Left lung (tissue), 10 donors: ENCODE measurements around the gene ACER3. TPM values are rescaled to one million over a fixed set of nuclear protein-coding genes. Genes with fewer than 3 reads are reported as not detected.
A peak's percentile ranks its signal among the peaks of the same experiment; 100 is the strongest.

Experiments used
- ATAC-seq: fragments of 200-7000 bp; cut with Tn5 transposase; one replicate; pipeline ENCODE4 v1.9.1; 2020; ENCODE audit warnings: moderate library complexity
- DNase-seq, 4 donors: peaks; one replicate each; pipeline ENCODE4 v3.0.0-alpha.2; 2013 to 2020
- H3K27ac ChIP-seq, 2 donors: fragments of 200-600 bp; sonication (generic) in 1 of 2; one replicate each; pipeline versions ENCODE4 v1.5.0 to v1.8.0; 2020 to 2021
- H3K27me3 ChIP-seq, 2 donors: fragments of 200-600 bp; sonication (generic) in 1 of 2; one replicate each; pipeline versions ENCODE4 v1.5.0 to v1.8.0; 2020 to 2021
- H3K36me3 ChIP-seq, 2 donors: fragments of 200-600 bp; sonication (generic) in 1 of 2; one replicate each; pipeline versions ENCODE4 v1.5.0 to v1.8.0; 2020 to 2021
- H3K4me1 ChIP-seq, 2 donors: fragments of 200-600 bp; one replicate each; pipeline ENCODE4 v1.8.0; 2021
- H3K4me3 ChIP-seq, 2 donors: fragments of 200-600 bp; sonication (generic) in 1 of 2; one replicate each; pipeline versions ENCODE4 v1.5.0 to v1.8.0; 2020 to 2021; ENCODE audit warnings: mild to moderate bottlenecking in 1 of 2
- H3K9me3 ChIP-seq, 2 donors: fragments of 200-600 bp; sonication (generic) in 1 of 2; one replicate each; pipeline versions ENCODE4 v1.5.0 to v1.8.0; 2020 to 2021
- intact Hi-C, 2 donors: fragments of 100-400 bp; cut with DNase I; formaldehyde crosslinking; loops; one replicate each; pipeline versions ENCODE4 v1.11.2 to v1.14.2; 2022
- polyA plus RNA-seq, 6 donors: library from polyadenylated mRNA; unstranded; fragments of 120-200 nt; gene quantifications; one replicate each; pipeline ENCODE4 v1.2.1, GENCODE V29; 2013; ENCODE audit not compliant: insufficient read length in 6 of 6
- total RNA-seq, 2 donors: library from RNA; stranded (reverse); fragmentation: NEBNext Ultra II Directional; extraction: Animal tissue kit (Norgen Biotek cat#: 25700); gene quantifications; one replicate each; pipeline ENCODE4 v1.2.1, GENCODE V29; 2021
- TF ChIP-seq, protein P1 (sequence below), 2 donors: fragments of 200-600 bp; sonication (generic) in 1 of 2; IDR thresholded peaks; one replicate each; pipeline versions ENCODE4 v1.5.0 to v1.8.0; 2021; ENCODE audit warnings: antibody characterized with exemption in 2 of 2
- donor health status: DM: no; HTN: yes; CAD: no.
- donor health status: DM: no; HTN: no; CAD: no.

ACER3 gene
- total and polyA plus RNA-seq, 8 donors: 17.5 to 46.5 (median 24.6) TPM

GRCh38 chr11:77064648-77065217, 204.0 kb downstream of the ACER3 start:
- H3K27ac ChIP-seq: no peak overlapping the region
- no peak overlapping the region for H3K4me3 ChIP-seq
- H3K4me1 ChIP-seq: peaks cover 0 to 12% of the 10 kb centered on the region in 2 donors
- TF ChIP-seq, protein P1, sequence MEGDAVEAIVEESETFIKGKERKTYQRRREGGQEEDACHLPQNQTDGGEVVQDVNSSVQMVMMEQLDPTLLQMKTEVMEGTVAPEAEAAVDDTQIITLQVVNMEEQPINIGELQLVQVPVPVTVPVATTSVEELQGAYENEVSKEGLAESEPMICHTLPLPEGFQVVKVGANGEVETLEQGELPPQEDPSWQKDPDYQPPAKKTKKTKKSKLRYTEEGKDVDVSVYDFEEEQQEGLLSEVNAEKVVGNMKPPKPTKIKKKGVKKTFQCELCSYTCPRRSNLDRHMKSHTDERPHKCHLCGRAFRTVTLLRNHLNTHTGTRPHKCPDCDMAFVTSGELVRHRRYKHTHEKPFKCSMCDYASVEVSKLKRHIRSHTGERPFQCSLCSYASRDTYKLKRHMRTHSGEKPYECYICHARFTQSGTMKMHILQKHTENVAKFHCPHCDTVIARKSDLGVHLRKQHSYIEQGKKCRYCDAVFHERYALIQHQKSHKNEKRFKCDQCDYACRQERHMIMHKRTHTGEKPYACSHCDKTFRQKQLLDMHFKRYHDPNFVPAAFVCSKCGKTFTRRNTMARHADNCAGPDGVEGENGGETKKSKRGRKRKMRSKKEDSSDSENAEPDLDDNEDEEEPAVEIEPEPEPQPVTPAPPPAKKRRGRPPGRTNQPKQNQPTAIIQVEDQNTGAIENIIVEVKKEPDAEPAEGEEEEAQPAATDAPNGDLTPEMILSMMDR (IDR thresholded peaks at IDR 0.05): no peak
- intact Hi-C loops: no loop called here
- no peaks in the 10 kb centered on the region for H3K36me3 ChIP-seq
- H3K27me3 ChIP-seq: peaks cover 0 to 5% of the 10 kb centered on the region in 2 donors
- DNase-seq (no peak), ATAC-seq (no peak)
- H3K9me3 ChIP-seq: no peaks in the 10 kb centered on the region

GRCh38 chr11:77065878-77066228, 205.1 kb downstream of the ACER3 start:
- Histone ChIP-seq H3K27me3 (peaks cover 0 to 5% of the 10 kb centered on the region in 2 donors), H3K4me1 (peaks cover 0 to 12% of the 10 kb centered on the region in 2 donors), H3K27ac (peak overlapping the region; percentile 76 to 77), H3K9me3 (no peaks in the 10 kb centered on the region), H3K36me3 (no peaks in the 10 kb centered on the region), H3K4me3 (peak overlapping the region; percentile 67 to 70)
- intact Hi-C loops: no loop called here
- ATAC-seq: peak; percentile 1
- TF ChIP-seq, protein P1 (IDR thresholded peaks at IDR 0.05): no peak
- DNase-seq: peak in 1 of 4 donors; percentile 63

DNA sequence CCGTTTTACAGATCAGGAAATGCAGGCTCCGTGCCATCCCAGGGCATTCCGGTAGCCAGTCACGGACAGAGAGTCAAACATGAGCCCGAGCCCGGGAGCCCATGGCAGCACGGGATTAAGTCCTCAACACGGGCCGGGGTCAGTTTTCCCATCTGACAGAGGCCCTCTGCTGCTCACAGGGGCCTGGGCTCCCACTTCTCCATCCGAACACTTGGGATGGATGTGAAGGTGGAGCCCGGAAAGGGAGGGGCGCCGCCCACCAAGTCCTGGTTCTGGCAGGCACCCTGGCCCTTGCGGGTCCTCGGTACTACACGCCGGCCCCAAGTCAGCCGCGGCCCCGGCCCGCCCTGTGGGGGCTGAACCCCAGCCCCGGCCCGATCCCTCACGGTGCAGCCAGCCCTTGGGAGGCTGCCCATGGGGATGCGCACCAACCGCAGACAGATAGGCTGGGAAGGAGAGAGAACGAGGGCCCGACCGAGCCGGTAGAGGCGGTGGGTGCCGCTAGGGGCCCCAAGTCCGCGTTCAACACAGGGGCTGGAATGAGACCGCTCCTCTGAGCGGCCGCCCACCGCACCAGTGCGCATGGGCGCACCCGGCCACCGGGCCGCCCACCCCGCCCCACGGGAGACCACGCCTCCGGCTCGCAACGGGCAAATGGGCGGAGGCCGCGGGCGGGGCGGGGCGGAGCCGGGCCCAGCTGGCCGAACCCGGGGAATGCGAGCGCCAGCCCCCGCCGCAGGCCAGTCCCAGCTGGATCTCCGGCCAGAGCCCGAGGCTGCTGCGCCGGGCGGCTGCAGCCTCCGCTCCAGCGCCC, 205.7 kb downstream of the ACER3 start, which contains the start of gene CAPN5:
TSS of gene CAPN5 (plus strand) at position 743 of the 814 bp plus-strand sequence. CDS start 17,916 bp downstream, outside the sequence.
- peaks cover 0 to 12% of the 10 kb centered on the region in 2 donors for H3K4me1 ChIP-seq
- intact Hi-C loops: no loop called here
- TF ChIP-seq, protein P1 (IDR thresholded peaks at IDR 0.05): no peak
- peak within 1 kb of the TSS; percentile 76 to 77 for H3K27ac ChIP-seq
- no peaks in the 10 kb centered on the region for H3K9me3 ChIP-seq
- peak; percentile 99 for ATAC-seq
- peak within 1 kb of the TSS; percentile 67 to 70 for H3K4me3 ChIP-seq
- DNase-seq: peak; percentile 93 to 98 (median 95)
- no peaks in the 10 kb centered on the region for H3K36me3 ChIP-seq
- H3K27me3 ChIP-seq: peaks cover 0 to 5% of the 10 kb centered on the region in 2 donors

DNA sequence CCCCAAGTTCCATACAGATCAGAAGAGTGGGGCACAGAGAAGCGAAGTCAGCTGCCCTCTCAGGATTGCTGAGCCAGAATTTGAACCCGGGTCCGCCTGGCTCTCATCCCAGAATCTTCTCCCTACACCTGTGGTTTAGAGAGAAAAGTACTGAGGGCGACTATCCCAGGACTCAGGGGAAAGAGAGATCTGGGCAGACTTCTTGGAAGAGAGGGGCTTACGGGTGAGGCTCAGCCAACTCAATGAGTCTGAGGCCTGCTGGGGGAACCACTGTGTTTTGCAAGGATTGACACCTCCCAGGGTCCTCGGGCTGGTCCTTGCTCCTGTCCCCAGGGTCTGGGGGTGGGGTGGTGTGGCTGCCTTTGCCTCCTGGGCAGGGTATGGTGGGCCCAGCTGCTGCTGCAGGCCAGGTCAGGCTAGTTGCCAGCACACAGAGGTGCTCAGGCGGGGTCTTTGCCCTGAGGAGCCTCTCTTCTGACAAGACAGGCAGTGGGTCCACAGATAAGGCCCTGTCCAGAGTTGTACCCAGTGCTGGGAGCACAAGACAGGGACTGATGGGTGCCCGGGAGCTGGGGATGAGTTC, 207.2 kb downstream of the ACER3 start:
- Histone ChIP-seq H3K9me3 (no peaks in the 10 kb centered on the region), H3K27me3 (peaks cover 0 to 5% of the 10 kb centered on the region in 2 donors), H3K36me3 (no peaks in the 10 kb centered on the region), H3K4me3 (peak overlapping the region in 1 of 2 donors; percentile 6), H3K4me1 (peaks cover 9 to 27% of the 10 kb centered on the region in 2 donors), H3K27ac (no peak overlapping the region)
- intact Hi-C loops: no loop called here
- TF ChIP-seq, protein P1 (IDR thresholded peaks at IDR 0.05): no peak
- ATAC-seq (no peak), DNase-seq (no peak)
